GM12891 (cell line): ENCODE data around the gene CADM1.

ENCODE experiments used
- POLR2A ChIP-seq: IDR thresholded peaks from 2 replicates; pipeline ENCODE4 v1.6.1; 2011; ENCODE audit warnings: low read depth, low read length, control low read depth
- POLR2AphosphoS5 ChIP-seq: IDR thresholded peaks from 2 replicates; pipeline ENCODE4 v1.6.1; 2011; ENCODE audit warnings: low read depth, low read length, control low read depth
- POU2F2 ChIP-seq: IDR thresholded peaks from 2 replicates; pipeline ENCODE4 v1.6.1; 2011; ENCODE audit warnings: low read depth, mild to moderate bottlenecking, control low read depth, low read length, moderate library complexity
- TAF1 ChIP-seq: IDR thresholded peaks from 2 replicates; pipeline ENCODE4 v1.6.1; 2011; ENCODE audit warnings: low read depth, low read length, control low read depth

GRCh38 chr11:115127790-115128189 is 376.4 kb downstream of the CADM1 start:
- TF ChIP-seq POLR2AphosphoS5 (no peak), POLR2A (no peak), TAF1 (no peak), POU2F2 (no peak)
